AG09309 (cell line): ENCODE measurements around the gene HCN1.

Source experiments
- DNase-seq: peaks from one replicate; pipeline ENCODE4 v3.0.0-alpha.2; 2010; ENCODE audit warnings: low read depth
- H3K4me3 ChIP-seq: 2 replicates; pipeline ENCODE4 v1.5.1; 2011; ENCODE audit warnings: mild to moderate bottlenecking, low read depth, low read length, moderate library complexity; ENCODE audit not compliant: control insufficient read depth
- CTCF ChIP-seq: IDR thresholded peaks from 2 replicates; pipeline ENCODE4 v1.5.1; 2011; ENCODE audit warnings: mild to moderate bottlenecking, low read depth, low read length, inconsistent platforms; ENCODE audit not compliant: insufficient read depth, control insufficient read depth; ENCODE audit errors: missing control alignments

Gene HCN1

GRCh38 chr5:45402804-45403455 lies 293.2 kb downstream of the HCN1 start:
- no peak overlapping the region for H3K4me3 ChIP-seq
- DNase-seq: no peak
- TF ChIP-seq CTCF: no peak

- no peak for TF ChIP-seq CTCF
- no peak for DNase-seq
- H3K4me3 ChIP-seq: no peak overlapping the region
These were observed 297.1 kb downstream of the HCN1 start for GRCh38 chr5:45399041-45399440.

- TF ChIP-seq CTCF: no peak
- no peak overlapping the region for H3K4me3 ChIP-seq
- DNase-seq: no peak
These were observed 310.7 kb downstream of the HCN1 start for GRCh38 chr5:45385321-45386058.

GRCh38 chr5:45383985-45384384 lies 312.2 kb downstream of the HCN1 start:
- TF ChIP-seq CTCF: no peak
- DNase-seq: no peak
- H3K4me3 ChIP-seq: no peak overlapping the region

- DNase-seq: no peak
- TF ChIP-seq CTCF: no peak
- H3K4me3 ChIP-seq: no peak overlapping the region
These were observed 313.6 kb downstream of the HCN1 start for GRCh38 chr5:45382583-45382982.

- no peak overlapping the region for H3K4me3 ChIP-seq
- DNase-seq: no peak
- TF ChIP-seq CTCF: no peak
These were observed 319.8 kb downstream of the HCN1 start for GRCh38 chr5:45376417-45376816.
